ENCODE data around the gene CLCNKB. TPM values are rescaled to one million over a fixed set of nuclear protein-coding genes. Genes with fewer than 3 reads are reported as not detected.

The CLCNKB gene
- total RNA-seq, result 0.22 TPM in 1 of 2 replicates, not detected in the other

DNA sequence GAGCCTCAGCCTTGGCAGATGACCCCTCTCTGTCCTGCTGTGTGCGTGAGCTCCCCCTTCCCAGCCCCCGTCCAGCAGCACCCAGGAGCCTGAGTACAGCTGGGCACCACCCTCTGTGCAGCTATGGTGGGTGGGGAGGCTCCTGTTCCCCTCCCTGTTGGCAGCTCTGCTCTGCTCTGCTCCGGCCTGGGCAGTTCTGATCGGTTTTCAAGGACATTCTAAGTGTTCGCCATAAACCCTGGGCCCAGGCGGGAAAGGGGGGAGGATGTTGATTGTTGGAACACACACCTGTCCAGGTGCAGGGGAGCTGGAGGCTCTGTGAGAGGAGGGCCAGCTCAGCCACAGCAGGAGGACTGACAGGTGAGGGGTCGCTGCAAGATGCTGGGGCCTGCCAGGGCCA, at the start of gene CLCNKB:
Gene CLCNKB (plus strand): TSS at position 262 of the 400 bp plus-strand sequence. CDS start 711 bp downstream, outside the sequence.

DNA sequence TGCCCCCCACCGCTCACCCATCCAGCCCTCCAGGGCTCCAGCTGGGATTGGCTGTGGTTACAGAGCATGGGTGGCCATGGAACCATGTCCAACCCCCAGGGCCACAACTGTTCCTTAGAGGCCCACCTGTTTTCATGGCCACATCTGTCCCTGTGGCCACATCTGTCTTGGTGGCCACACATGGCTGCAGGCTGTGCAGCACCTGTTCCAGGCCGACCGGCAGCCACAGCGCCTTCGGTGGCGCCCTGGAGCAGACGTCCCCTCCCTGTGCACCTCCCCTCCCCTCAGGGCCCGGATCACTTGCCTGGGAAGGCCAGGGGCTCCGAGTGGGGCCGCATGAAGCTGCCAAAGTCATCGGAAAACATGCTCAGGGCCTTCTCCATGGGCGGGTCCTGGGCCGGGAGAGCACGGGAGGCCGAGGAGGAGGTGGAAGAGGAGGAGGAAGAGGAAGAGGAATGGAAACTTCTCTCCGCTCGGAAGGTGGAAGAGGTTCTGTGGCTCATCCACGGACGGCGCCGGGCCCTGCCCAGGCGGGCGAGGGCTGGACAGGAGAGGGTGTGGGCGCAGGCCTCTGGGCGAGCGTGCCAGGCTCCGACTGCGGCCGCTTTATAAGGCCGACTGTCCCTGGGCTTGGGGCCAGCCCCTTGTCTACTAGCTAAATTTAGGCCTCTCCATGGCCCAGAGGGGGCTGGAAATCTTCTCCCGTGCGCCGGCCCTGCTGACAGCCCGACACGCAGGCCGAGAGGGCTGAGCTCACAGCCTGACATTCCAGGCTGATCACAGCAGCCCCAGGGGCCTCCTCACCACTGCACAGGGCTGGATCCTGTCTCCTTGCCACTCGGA, 25.9 kb upstream of the CLCNKB start, which contains the start of gene HSPB7:
Gene HSPB7 (minus strand): TSS at position 583 of the 843 bp plus-strand sequence. CDS start 80 bp downstream, at position 503.

GRCh38 chr1:16021681-16022080, 21.9 kb upstream of the CLCNKB start, which contains the start of gene CLCNKA:
TSS of gene CLCNKA (plus strand) at chr1:16022036. CDS start at chr1:16022620, 584 bp downstream.

DNA sequence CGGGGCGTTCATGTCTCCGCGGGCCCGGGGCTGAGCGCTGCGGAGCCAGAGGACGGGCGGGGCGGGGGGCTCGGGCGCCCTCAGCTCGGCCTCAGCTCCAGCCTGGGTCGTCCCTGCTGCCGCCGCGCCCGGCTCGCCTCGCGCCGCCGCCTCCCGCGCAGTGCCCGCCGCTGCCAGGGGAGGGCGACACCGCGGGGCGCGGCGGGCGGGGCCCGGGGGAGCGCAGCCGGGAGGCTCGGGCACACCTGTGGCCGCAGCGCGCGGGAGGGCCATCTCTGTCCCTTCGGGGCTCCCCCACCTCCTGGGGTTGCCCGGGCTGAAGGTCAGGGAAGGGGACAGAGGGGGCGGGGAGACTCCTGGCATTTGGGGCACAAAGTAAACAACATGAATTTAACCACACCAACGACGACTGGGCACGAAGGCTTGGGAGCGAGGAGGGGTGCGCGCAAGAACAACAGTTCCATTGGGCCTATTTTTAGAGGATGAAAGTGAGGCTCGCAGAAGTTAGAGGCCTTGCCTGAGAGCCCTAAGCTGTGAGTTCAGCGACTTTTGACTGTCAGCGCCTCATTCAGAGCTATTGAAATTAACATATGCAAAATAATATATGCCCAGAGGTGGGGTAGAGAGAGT, 30.0 kb downstream of the CLCNKB start, which contains the start of gene FAM131C:
Gene FAM131C (minus strand): TSS at position 162 of the 630 bp plus-strand sequence. CDS start 209 bp downstream, outside the sequence.

Other genes starting within 250 kb of the CLCNKB start
- 0.72 and 2.0 TPM in 2 replicates for gene UQCRHL, start 236.1 kb upstream of the CLCNKB start, total RNA-seq
- gene SPEN, start 196.1 kb upstream of the CLCNKB start, total RNA-seq, result 26.7 and 34.9 TPM in 2 replicates
- 37.0 and 57.3 TPM in 2 replicates for gene ZBTB17, start 67.7 kb upstream of the CLCNKB start, total RNA-seq
- gene SRARP, start 39.5 kb upstream of the CLCNKB start, total RNA-seq, result not detected in 2 replicates
- gene HSPB7, start 25.7 kb upstream of the CLCNKB start, total RNA-seq, result 3.7 and 17.7 TPM in 2 replicates
- 0.14 and 0.22 TPM in 2 replicates for gene CLCNKA, start 21.7 kb upstream of the CLCNKB start, total RNA-seq
- 0.14 TPM in 1 of 2 replicates, not detected in the other for gene FAM131C, start 29.9 kb downstream of the CLCNKB start, total RNA-seq
- gene EPHA2, start 112.3 kb downstream of the CLCNKB start, total RNA-seq, result 76.2 and 141 TPM in 2 replicates
- gene ARHGEF19, start 168.9 kb downstream of the CLCNKB start, total RNA-seq, result 8.2 and 13.6 TPM in 2 replicates
- 13.9 and 24.7 TPM in 2 replicates for gene CPLANE2, start 193.4 kb downstream of the CLCNKB start, total RNA-seq